ENCODE measurements around the gene SERPINF2.
"Not testable (repeated sequence)": the region's sequence is repeated elsewhere in the genome, so short reads cannot be mapped to it uniquely, and the experiment has no call there.

The SERPINF2 gene

DNA sequence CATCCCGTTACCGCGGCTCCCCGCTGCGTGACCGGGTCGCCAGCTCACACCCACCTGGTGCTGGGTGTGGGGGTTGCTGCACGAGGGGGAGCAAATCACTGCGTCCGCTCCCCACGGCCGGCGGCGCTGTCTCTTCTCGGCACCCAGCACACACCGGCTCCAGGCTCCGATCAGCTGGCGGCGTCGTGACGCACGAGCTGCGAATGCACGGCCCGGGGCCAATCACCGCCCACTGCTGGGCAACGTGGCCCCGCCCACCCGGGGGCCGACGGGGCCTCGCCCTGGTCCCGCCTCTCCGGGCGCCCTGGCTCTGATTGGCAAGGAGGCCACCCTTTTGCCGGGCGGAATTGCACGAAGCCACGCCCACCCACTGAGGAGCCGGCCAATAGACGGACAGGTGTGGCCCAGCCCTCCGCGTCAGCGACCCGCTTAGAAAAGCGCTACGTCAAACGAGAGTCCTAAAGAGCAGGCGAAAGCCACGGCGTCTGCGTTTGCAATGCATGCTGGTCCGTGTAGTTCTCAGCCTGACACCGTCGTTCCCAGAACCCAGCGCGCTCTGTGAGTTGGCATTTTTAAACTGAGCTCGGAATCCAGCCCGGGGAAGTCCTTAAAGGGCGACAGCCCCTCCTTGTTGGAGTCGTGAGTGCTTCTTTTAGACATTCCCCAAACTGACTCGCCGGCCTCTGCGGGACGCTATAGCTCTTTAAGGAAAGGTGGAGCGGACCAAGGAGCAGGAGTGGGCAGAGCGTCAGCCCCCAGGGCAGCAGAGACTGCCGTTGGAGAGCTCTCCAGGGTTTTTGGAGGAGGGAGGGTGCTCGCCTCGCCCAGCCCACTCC is 26.4 kb upstream of the SERPINF2 start:
- in situ Hi-C loops (cut with MboI; ENCODE audit: low sequenced_read_pairs), result no loop called here

DNA sequence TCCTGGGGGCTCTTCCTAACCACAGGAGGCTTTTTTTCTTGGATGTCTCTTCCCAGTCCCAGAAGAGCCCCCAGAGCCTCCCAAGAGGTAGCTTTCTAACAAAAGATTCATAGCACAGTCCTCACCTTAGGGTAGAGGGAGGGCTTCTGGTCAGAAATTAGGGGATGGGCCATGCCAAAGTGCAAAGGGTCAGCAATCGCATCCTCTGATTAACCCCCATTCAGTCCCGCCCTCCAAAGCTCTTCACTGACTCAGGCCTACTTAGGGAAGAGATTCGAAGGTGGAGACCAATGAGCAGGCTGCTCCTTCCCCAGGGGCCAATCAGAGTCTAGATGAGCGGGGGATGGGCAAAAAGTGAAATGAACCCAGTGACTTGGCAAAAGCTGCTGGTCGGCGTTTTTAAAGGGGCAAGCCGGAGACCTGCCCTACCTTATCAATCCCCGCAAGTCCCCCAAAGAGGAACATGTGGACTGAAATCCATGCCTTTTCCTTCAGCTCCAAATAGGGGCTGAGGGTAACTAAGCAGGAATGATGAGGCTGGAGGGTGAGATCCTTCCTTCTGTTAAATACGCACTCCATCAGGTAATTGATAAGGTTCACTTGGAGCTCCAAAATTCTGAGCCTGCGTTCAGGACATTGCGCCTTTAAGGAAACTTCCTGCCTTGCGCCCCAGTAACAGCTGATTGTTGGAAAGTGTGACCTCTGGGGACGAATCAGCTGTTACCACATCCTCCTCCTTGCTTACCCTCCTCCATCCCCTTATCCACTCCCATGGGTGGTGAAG is 25.6 kb upstream of the SERPINF2 start:
- in situ Hi-C loops (cut with MboI; ENCODE audit: low sequenced_read_pairs), result no loop called here

DNA sequence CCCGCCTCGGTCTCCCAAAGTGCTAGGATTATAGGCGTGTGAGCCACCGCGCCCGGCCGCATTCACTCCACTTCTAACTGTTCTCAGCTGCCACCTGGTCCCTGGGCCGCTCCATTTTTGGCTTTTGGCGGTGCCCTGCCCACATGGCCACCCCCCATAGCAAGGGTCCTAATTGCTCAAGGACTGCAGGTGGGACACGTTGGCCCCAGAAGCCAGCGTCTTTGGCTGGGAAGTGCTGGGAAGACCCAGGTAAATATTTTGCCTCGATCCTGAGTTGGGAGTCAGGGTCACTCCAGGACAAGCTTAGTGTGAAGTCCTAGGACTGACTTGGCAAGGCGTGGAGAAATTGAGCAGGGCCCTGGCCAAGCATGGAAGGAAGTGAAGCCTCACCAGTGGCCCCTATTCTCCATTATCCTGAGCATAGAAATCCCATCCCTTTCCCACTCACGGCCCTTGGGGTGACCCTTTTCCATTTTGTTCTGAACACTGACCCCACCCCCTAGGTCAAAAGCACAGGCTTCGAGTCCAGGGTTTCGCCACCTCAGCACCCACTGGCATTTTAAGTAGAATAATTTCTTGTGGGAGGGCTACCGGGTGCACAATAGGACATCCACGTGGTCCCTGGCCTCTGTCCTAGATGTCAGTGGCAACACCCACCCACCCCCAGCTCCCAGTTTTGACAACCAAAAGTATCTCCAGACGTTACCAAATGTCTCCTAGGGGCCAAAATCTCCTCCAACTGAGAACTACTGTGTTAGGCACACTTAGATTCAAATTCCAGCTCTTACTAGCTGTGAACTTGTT is 24.1 kb upstream of the SERPINF2 start:
- in situ Hi-C loops (cut with MboI; ENCODE audit: low sequenced_read_pairs), result no loop called here

DNA sequence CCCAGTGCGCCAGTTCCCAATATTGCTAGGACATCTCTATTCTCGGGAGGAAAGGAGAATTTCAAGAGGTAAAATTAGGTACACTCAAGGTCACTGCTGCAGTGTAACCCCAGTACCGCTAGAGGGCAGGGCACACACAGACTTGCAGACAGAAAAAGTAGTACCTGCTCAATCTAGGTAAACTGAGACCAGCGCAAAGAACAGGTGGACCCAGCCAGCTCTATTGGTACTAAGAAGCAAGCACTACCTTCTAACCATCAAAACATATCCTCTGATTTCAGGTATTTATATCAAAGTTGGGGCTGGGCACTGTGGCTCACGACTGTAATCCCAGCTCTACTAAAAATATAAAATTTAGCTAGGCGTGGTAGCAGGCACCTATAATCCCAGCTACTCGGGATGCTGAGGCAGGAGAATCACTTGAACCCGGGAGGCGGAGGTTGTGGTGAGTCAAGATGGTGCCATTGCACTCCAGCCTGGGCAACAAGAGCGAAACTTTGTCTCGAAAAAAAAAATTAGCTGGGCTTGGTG is 21.8 kb upstream of the SERPINF2 start:
- in situ Hi-C loops (cut with MboI; ENCODE audit: low sequenced_read_pairs), result no loop called here

DNA sequence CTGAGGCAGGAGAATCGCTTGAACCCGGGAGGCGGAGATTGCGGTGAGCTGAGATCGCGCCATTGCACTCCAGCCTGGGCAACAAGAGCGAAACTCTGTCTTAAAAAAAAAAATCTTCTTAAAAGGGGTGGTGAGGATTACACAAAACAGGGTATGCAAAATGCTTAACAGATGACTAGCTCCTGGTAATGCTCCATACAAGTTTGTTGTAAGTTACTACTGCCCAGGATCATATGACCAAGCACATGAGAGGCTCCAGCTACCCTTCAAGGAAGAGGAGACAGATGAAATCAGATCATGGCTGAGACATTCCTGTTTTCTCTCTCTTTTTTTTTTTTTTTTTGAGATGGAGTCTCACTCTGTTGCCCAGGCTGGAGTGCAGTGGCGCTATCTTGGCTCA is 20.6 kb upstream of the SERPINF2 start:
- in situ Hi-C loops (cut with MboI; ENCODE audit: low sequenced_read_pairs), result not testable (repeated sequence)

DNA sequence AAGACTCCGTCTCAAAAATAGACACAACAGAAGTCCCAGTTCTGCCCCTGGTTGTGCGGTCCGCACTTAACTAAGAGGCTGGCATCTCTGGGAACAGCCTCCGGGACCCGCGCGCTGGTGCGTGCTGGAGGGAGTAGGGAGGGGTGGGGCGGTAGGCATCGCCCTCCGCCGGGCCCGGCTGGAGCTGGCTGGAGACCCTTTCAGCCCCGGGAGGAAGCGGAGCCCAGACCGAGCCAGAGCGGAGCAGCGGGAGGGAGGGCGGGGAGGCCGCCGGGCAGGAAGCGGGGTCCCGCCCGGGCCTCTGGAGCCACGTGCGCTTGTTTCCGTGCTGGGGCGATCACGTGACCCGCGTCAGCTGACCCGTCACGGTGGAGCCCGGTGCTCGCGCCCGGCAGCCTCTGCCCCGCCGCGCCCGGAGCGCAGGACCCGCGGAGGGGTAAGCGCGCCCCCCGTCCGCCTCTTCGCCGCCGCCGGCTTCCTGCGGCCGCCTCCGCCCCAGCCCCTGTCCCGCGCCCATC is 18.3 kb upstream of the SERPINF2 start, which contains the start of gene WDR81:
Gene WDR81, plus strand, starts transcription at position 354 of the 518 bp plus-strand sequence. CDS start 256 bp downstream, outside the sequence.
- in situ Hi-C loops (cut with MboI; ENCODE audit: low sequenced_read_pairs), result no loop called here

DNA sequence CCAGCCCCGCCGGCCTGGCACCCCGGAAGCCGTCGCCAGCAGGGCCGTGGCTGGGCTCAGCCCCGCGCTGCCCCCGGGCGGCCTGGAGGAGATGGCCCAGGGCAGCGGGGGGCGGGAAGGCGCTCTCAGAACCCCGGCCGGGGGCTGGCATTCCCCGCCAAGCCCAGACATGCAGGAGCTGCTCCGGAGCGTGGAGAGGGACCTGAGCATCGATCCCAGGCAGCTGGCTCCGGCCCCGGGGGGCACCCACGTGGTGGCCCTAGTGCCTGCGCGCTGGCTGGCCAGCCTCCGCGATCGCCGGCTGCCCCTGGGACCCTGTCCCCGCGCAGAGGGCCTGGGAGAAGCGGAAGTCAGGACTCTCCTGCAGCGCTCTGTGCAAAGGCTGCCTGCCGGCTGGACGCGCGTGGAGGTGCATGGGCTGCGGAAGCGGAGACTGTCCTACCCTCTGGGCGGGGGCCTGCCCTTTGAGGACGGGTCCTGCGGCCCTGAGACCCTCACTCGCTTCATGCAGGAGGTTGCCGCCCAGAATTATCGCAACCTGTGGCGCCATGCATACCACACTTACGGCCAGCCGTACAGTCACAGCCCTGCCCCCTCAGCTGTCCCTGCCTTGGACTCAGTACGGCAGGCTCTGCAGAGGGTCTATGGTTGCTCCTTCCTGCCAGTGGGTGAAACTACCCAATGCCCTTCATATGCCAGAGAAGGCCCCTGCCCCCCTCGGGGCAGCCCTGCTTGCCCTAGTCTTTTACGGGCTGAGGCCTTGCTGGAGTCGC is 17.6 kb upstream of the SERPINF2 start:
- in situ Hi-C loops (cut with MboI; ENCODE audit: low sequenced_read_pairs), result no loop called here

DNA sequence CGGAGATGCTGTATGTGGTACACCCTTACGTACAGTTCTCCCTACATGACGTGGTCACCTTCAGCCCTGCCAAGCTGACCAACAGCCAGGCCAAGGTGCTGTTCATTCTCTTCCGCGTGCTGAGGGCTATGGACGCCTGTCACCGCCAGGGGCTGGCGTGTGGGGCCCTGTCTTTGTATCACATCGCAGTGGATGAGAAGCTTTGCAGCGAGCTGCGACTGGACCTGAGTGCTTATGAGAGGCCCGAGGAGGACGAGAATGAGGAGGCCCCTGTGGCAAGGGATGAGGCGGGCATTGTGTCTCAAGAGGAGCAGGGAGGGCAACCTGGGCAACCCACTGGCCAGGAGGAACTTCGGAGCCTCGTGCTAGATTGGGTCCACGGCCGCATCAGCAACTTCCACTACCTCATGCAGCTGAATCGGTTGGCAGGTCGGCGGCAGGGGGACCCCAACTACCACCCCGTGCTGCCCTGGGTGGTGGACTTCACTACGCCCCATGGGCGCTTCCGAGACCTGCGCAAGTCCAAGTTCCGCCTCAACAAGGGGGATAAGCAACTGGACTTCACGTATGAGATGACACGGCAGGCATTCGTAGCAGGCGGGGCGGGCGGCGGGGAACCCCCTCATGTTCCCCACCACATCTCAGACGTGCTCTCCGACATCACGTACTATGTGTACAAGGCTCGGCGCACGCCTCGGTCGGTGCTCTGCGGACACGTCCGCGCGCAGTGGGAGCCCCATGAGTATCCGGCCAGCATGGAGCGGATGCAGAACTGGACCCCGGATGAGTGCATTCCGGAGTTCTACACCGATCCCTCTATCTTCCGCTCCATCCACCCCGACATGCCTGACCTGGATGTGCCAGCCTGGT is 16.8 kb upstream of the SERPINF2 start:
- in situ Hi-C loops (cut with MboI; ENCODE audit: low sequenced_read_pairs), result no loop called here

DNA sequence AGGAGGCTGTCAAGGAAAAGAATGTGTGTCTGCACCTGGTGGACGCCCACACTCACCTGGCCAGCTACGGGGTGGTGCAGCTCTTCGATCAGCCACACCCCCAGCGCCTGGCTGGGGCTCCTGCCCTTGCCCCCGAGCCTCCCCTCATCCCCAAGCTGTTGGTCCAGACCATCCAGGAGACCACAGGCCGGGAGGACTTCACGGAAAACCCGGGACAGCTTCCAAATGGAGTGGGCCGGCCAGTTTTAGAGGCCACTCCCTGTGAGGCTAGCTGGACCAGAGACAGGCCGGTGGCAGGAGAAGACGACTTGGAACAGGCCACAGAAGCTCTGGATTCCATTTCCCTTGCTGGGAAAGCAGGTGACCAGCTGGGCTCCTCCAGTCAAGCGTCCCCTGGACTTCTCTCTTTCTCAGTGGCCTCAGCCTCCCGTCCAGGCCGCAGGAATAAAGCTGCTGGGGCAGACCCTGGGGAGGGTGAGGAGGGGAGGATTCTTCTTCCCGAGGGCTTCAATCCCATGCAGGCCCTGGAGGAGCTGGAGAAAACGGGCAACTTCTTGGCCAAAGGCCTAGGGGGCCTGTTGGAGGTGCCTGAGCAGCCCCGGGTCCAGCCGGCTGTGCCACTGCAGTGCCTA is 15.9 kb upstream of the SERPINF2 start:
- in situ Hi-C loops (cut with MboI; ENCODE audit: low sequenced_read_pairs), result no loop called here

DNA sequence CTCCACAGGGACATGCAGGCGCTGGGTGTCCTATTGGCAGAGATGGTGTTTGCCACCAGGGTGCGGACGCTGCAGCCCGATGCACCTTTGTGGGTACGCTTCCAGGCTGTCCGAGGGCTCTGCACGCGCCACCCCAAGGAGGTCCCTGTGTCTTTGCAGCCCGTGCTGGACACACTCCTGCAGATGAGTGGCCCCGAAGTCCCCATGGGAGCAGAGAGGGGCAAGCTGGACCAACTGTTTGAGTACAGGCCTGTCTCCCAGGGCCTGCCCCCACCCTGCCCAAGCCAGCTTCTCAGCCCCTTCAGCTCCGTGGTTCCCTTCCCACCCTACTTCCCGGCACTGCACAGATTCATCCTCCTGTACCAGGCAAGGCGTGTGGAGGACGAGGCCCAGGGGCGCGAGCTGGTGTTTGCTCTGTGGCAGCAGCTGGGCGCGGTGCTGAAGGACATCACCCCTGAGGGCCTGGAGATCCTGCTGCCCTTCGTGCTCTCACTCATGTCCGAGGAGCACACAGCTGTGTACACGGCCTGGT is 15.3 kb upstream of the SERPINF2 start:
- in situ Hi-C loops (cut with MboI; ENCODE audit: low sequenced_read_pairs), result no loop called here

DNA sequence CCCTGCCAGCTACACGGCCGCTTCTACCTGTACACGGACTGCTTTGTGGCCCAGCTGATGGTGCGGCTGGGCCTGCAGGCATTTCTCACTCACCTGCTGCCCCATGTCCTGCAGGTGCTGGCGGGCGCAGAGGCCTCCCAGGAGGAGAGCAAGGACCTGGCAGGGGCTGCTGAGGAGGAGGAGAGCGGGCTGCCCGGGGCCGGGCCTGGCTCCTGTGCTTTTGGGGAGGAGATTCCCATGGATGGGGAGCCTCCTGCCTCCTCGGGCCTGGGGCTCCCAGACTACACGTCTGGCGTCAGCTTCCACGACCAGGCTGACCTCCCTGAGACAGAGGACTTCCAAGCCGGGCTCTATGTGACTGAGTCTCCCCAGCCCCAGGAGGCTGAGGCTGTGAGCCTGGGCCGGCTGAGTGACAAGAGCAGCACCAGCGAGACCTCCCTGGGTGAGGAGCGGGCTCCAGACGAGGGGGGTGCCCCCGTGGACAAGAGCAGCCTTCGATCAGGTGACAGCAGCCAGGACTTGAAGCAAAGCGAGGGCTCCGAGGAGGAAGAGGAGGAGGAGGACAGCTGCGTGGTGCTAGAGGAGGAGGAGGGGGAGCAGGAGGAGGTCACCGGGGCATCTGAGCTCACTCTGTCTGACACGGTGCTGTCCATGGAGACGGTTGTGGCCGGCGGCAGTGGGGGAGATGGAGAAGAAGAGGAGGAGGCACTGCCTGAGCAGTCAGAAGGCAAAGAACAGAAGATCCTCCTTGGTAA is 14.6 kb upstream of the SERPINF2 start:
- in situ Hi-C loops (cut with MboI; ENCODE audit: low sequenced_read_pairs), result no loop called here

DNA sequence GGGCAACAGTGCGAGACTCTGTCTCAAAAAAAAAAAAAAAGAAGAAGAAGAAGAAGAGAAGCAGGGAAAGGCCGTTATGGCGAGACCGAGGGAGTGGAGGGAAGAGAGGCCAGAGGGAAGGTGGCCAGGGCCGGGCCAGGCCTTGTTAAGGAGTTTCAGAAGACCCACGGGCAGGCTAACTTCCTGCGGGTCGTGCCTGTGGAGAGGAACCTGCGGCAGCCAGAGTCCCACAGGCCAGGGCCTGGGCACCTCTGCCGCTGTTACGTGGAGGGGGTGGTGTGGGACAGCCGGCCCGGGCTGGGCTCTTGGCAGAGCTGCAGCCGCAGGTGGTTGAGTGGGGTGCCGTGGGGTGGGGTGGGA is 12.7 kb upstream of the SERPINF2 start:
- in situ Hi-C loops (cut with MboI; ENCODE audit: low sequenced_read_pairs), result no loop called here

DNA sequence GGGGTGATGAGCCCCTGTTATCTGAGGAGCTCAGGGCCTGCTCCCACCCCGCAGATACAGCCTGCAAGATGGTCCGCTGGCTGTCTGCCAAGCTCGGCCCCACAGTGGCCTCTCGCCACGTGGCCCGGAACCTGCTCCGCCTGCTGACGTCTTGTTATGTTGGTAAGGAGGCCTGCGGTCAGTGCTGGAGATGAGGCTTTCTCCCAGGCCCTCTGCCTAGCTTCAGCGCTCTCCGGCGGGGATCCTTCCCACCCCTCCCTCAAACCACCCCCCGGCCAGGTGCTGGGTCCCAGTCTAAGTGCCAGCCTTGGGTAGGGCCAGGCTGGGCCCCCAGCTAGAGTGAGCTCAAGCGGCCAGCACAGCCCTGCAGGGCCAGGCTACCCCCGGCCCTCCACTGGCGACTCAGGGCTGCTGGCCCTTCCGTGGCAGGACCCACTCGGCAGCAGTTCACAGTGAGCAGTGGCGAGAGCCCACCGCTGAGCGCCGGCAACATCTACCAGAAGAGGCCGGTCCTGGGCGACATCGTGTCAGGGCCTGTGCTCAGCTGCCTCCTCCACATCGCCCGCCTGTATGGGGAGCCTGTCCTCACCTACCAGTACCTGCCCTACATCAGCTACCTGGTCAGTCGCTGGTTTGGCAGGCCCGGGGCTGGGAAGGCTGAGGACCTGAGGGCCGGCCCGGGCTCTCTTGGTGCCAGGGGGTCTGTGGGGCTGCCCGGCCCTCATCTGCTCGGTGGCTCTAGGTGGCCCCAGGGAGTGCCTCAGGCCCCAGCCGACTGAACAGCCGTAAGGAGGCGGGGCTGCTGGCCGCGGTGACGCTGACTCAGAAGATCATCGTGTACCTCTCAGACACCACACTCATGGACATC is 12.1 kb upstream of the SERPINF2 start:
- in situ Hi-C loops (cut with MboI; ENCODE audit: low sequenced_read_pairs), result no loop called here

DNA sequence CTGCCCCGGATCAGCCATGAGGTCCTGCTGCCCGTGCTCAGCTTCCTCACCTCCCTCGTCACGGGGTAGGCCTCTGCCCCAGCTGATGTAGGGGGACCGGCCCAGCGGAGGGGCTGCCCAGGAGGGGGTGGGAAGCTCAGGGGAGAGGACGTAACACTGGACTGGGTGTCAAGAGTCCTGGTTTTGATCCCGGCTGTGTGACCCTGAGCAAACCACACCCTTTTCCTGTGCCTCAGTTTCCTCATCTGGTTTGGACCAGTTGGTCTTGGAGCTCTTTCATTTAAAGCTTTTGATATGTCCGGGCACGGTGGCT is 11.5 kb upstream of the SERPINF2 start:
- in situ Hi-C loops (cut with MboI; ENCODE audit: low sequenced_read_pairs), result no loop called here

DNA sequence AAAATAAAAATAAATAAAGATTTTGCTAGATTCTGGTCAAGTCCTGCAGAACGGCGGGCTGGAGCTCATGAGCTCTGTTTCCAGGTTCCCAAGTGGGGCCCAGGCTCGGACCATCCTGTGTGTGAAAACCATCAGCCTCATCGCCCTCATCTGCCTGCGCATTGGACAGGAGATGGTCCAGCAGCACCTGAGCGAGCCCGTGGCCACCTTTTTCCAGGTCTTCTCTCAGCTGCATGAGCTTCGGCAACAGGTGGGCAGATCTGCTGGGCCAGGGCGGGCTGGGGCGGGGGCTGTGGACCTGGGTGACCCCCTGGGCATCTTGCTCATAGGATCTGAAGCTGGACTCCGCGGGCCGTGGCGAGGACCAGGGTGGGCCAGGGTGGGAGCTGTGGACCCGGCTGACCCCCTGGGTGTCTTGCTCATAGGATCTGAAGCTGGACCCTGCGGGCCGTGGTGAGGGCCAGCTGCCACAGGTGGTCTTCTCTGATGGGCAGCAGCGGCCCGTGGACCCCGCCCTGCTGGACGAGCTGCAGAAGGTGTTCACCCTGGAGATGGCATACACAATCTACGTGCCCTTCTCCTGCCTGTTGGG is 10.3 kb upstream of the SERPINF2 start:
- in situ Hi-C loops (cut with MboI; ENCODE audit: low sequenced_read_pairs), result no loop called here

DNA sequence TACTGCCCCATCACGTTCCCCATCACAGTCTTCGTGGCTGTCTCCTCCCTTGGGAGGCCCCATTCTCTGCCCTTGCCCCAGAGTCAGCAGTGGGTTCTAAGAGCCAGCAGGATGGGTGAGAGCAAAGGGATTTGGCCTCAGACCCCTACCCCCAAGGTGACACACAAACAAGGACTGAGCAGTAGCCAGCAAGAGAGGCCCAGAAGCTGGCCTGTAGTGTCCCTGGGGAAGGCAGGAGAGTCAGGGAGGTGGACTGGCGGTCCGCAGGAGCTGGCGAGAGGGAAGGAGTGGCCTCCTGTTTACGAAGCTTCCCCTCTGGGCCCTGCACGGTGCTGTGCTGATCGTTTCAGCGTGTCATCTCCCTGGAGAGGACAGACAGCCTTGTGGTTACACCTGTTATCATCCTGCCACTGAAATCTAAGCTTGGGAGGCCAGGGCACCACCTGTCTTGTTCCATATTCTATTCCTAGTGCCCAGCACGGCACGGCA is 9.8 kb upstream of the SERPINF2 start:
- in situ Hi-C loops (cut with MboI; ENCODE audit: low sequenced_read_pairs), result no loop called here

Measured in hTERT RPE-1 (cell line).